ENCODE results near the gene MROH2B. TPM values are rescaled to one million over a fixed set of nuclear protein-coding genes. Genes with fewer than 3 reads are reported as not detected.

The MROH2B gene
- total RNA-seq, 2 experiments from 2014 or later, result not detected

GRCh38 chr5:41012318-41012717 is 58.8 kb downstream of the MROH2B start:
- Histone ChIP-seq H3K4me1 (ENCODE audit: insufficient read depth, low read length) (no peaks in the 10 kb centered on the region), H3K27me3 (ENCODE audit: control insufficient read depth in 1 of 2, insufficient read depth in 2 of 2, low read length in 2 of 2) (no peaks in the 10 kb centered on the region), H3K9me3 (ENCODE audit: control insufficient read depth in 1 of 2, insufficient read depth in 1 of 2, low read length in 2 of 2) (no peaks in the 10 kb centered on the region), H3K36me3 (ENCODE audit: insufficient read depth, low read length) (no peaks in the 10 kb centered on the region), H3K4me3 (ENCODE audit: low read length) (no peak overlapping the region), H3K27ac (ENCODE audit: low read depth in 1 of 2, low read length in 2 of 2) (no peak overlapping the region)
- ATAC-seq (ENCODE audit: poor library complexity) (no peak), DNase-seq (no peak)
- ChIA-PET CTCF (no interaction called here), POLR2A (no interaction called here)
- no peaks in the 10 kb centered on the region for H3K4me1 Mint-ChIP-seq (ENCODE audit: low read depth)
- H3K4me3 Mint-ChIP-seq, result no peak overlapping the region
- no peak for TF ChIP-seq CTCF (IDR thresholded peaks at IDR 0.05)
- H3K27ac Mint-ChIP-seq, result no peak overlapping the region
- H3K9me3 Mint-ChIP-seq, result no peaks in the 10 kb centered on the region
- H3K27me3 Mint-ChIP-seq, result peaks cover 19% of the 10 kb centered on the region
- H3K36me3 Mint-ChIP-seq (ENCODE audit: low read depth), result no peaks in the 10 kb centered on the region
- intact Hi-C loops (cut with DNase I, micrococcal nuclease), result loop anchor here in 1 of 2 experiments (10.0 kb wide), 1 partner anchor 1132 kb away; no protein-coding TSS in a partner anchor

GRCh38 chr5:41010572-41010971 is 60.6 kb downstream of the MROH2B start:
- intact Hi-C loops (cut with DNase I, micrococcal nuclease), result loop anchor here in 1 of 2 experiments (10.0 kb wide), 1 partner anchor 1134 kb away; no protein-coding TSS in a partner anchor
- Histone ChIP-seq H3K4me3 (ENCODE audit: low read length) (no peak overlapping the region), H3K4me1 (ENCODE audit: insufficient read depth, low read length) (no peaks in the 10 kb centered on the region), H3K27me3 (ENCODE audit: control insufficient read depth in 1 of 2, insufficient read depth in 2 of 2, low read length in 2 of 2) (no peaks in the 10 kb centered on the region), H3K36me3 (ENCODE audit: insufficient read depth, low read length) (no peaks in the 10 kb centered on the region), H3K9me3 (ENCODE audit: control insufficient read depth in 1 of 2, insufficient read depth in 1 of 2, low read length in 2 of 2) (no peaks in the 10 kb centered on the region), H3K27ac (ENCODE audit: low read depth in 1 of 2, low read length in 2 of 2) (no peak overlapping the region)
- ChIA-PET POLR2A (no interaction called here), CTCF (no interaction called here)
- no peak for TF ChIP-seq CTCF (IDR thresholded peaks at IDR 0.05)
- Mint-ChIP-seq H3K4me1 (ENCODE audit: low read depth) (no peaks in the 10 kb centered on the region), H3K36me3 (ENCODE audit: low read depth) (no peaks in the 10 kb centered on the region), H3K4me3 (no peak overlapping the region), H3K27me3 (peaks cover 17% of the 10 kb centered on the region), H3K27ac (no peak overlapping the region), H3K9me3 (no peaks in the 10 kb centered on the region)
- ATAC-seq (ENCODE audit: poor library complexity), result no peak
- no peak for DNase-seq

- H3K36me3 Mint-ChIP-seq (ENCODE audit: low read depth), result no peaks in the 10 kb centered on the region
- H3K27ac Mint-ChIP-seq, result no peak overlapping the region
- ChIA-PET CTCF (no interaction called here), POLR2A (no interaction called here)
- H3K27ac ChIP-seq (ENCODE audit: low read depth in 1 of 2, low read length in 2 of 2), result no peak overlapping the region
- no peaks in the 10 kb centered on the region for H3K4me1 ChIP-seq (ENCODE audit: insufficient read depth, low read length)
- H3K9me3 ChIP-seq (ENCODE audit: control insufficient read depth in 1 of 2, insufficient read depth in 1 of 2, low read length in 2 of 2), result no peaks in the 10 kb centered on the region
- H3K27me3 ChIP-seq (ENCODE audit: control insufficient read depth in 1 of 2, insufficient read depth in 2 of 2, low read length in 2 of 2), result no peaks in the 10 kb centered on the region
- H3K36me3 ChIP-seq (ENCODE audit: insufficient read depth, low read length), result no peaks in the 10 kb centered on the region
- H3K4me1 Mint-ChIP-seq (ENCODE audit: low read depth), result no peaks in the 10 kb centered on the region
- DNase-seq, result no peak
- H3K9me3 Mint-ChIP-seq, result no peaks in the 10 kb centered on the region
- no peak overlapping the region for H3K4me3 ChIP-seq (ENCODE audit: low read length)
- no peak for TF ChIP-seq CTCF (IDR thresholded peaks at IDR 0.05)
- intact Hi-C loops (cut with DNase I, micrococcal nuclease), result no loop called here
- H3K27me3 Mint-ChIP-seq, result peaks cover 9% of the 10 kb centered on the region
- ATAC-seq (ENCODE audit: poor library complexity), result no peak
- H3K4me3 Mint-ChIP-seq, result no peak overlapping the region
These were observed 61.9 kb downstream of the MROH2B start for GRCh38 chr5:41009232-41009631.

All from CD4-positive, alpha-beta T cell (primary cell).